Endothelial cell of umbilical vein (primary cell): Measurements from ENCODE around the gene DPYD. TPM values are rescaled to one million over a fixed set of nuclear protein-coding genes. Genes with fewer than 3 reads are reported as not detected.

Source experiments
- BruUV-seq: library from RNA; stranded (reverse); fragments of 400-500 nt; replicated peaks from 2 replicates; lab custom pipeline; 2021; lab: Mats Ljungman, UMichigan
- CTCF ChIA-PET: fragments of 300-600, 350-600 bp; sonication (Branson Sonifier 250); formaldehyde crosslinking; loops from one replicate; lab custom pipeline; 2021; ENCODE audit warnings: antibody characterized with exemption, inconsistent platforms; lab: Charles Lee
- POLR2A ChIA-PET: fragments of 300-600, 350-600 bp; sonication (Branson Sonifier 250); formaldehyde crosslinking; loops from one replicate; lab custom pipeline; 2021; ENCODE audit warnings: antibody characterized with exemption, inconsistent platforms; lab: Charles Lee
- DNase-seq: peaks from one replicate; pipeline ENCODE4 v3.0.0-alpha.2; 2011; ENCODE audit warnings: low read depth, low spot score
- FAIRE-seq: peaks from 2 replicates; lab custom pipeline; 2011; peaks lifted over from hg19 to GRCh38; lab: Jason Lieb, UNC
- H2AFZ ChIP-seq: 2 replicates; pipeline ENCODE4 v1.6.0; 2012; ENCODE audit warnings: low read depth, low read length, control low read depth, inconsistent platforms
- H3K27ac ChIP-seq: 2 replicates; pipeline ENCODE4 v1.5.1; 2011; ENCODE audit warnings: low read depth, mild to moderate bottlenecking, control low read depth, low read length, moderate library complexity; ENCODE audit not compliant: insufficient read depth
- H3K27me3 ChIP-seq, 2 experiments: 2 replicates each; pipeline versions ENCODE4 v1.6.0 to v1.6.1; 2011; ENCODE audit warnings: low read length in 2 of 2, mixed read lengths in 1 of 2; ENCODE audit not compliant: control insufficient read depth in 2 of 2, insufficient read depth in 2 of 2
- H3K36me3 ChIP-seq, 2 experiments: 2 replicates in 1 of 2; 3 replicates in 1 of 2; pipeline ENCODE4 v1.5.1; 2011; ENCODE audit warnings: low read length in 2 of 2, mild to moderate bottlenecking in 1 of 2, moderate library complexity in 1 of 2; ENCODE audit not compliant: control insufficient read depth in 2 of 2, insufficient read depth in 2 of 2; ENCODE audit errors: extremely low read depth in 1 of 2
- H3K4me1 ChIP-seq: 3 replicates; pipeline ENCODE4 v1.5.1; 2011; ENCODE audit warnings: mild to moderate bottlenecking, low read length; ENCODE audit not compliant: control insufficient read depth, insufficient read depth; ENCODE audit errors: extremely low read depth
- H3K4me2 ChIP-seq: 2 replicates; pipeline ENCODE4 v1.6.1; 2011; ENCODE audit warnings: low read length, control low read depth, mixed read lengths; ENCODE audit not compliant: insufficient read depth
- H3K4me3 ChIP-seq, 3 experiments: fragments of 200-600 bp in 1 of 3; sonication (generic), shearing (Covaris generic) in 1 of 3; replicated peaks in 1 of 3; 2 replicates each; pipeline ENCODE4 v1.5.1; 2011 to 2016; ENCODE audit warnings: control low read depth in 3 of 3, low read length in 3 of 3, mild to moderate bottlenecking in 2 of 3, inconsistent platforms in 1 of 3, low read depth in 1 of 3, moderate library complexity in 1 of 3; ENCODE audit not compliant: insufficient read depth in 1 of 3
- H3K79me2 ChIP-seq: 2 replicates; pipeline ENCODE4 v1.6.0; 2012; ENCODE audit warnings: low read length, inconsistent platforms; ENCODE audit not compliant: control insufficient read depth, insufficient read depth
- H3K9ac ChIP-seq: replicated peaks from 2 replicates; pipeline ENCODE3; 2011; ENCODE audit warnings: low read length, control low read depth; ENCODE audit not compliant: insufficient read depth; ENCODE audit errors: extremely low read depth
- H3K9me1 ChIP-seq: replicated peaks from 3 replicates; pipeline ENCODE4 v1.6.0; 2011; ENCODE audit warnings: mild to moderate bottlenecking, low read length; ENCODE audit not compliant: control insufficient read depth, insufficient read depth; ENCODE audit errors: extremely low read depth
- H3K9me3 ChIP-seq: replicated peaks from 2 replicates; pipeline ENCODE4 v1.5.1; 2012; ENCODE audit warnings: low read length, inconsistent platforms; ENCODE audit not compliant: control insufficient read depth, insufficient read depth
- H4K20me1 ChIP-seq: replicated peaks from 2 replicates; pipeline ENCODE3; 2011; ENCODE audit warnings: mild to moderate bottlenecking, low read length; ENCODE audit not compliant: control insufficient read depth, insufficient read depth; ENCODE audit errors: extremely low read depth
- EZH2 ChIP-seq: IDR thresholded peaks from 2 replicates; pipeline ENCODE4 v1.6.1; 2012; ENCODE audit warnings: borderline replicate concordance, low read depth, mild to moderate bottlenecking, moderate library complexity, low read length, inconsistent platforms; ENCODE audit not compliant: severe bottlenecking
- FOS ChIP-seq: IDR thresholded peaks from 2 replicates; pipeline ENCODE4 v1.6.1; 2011; ENCODE audit warnings: mild to moderate bottlenecking, low read length, moderate library complexity, borderline replicate concordance; ENCODE audit not compliant: insufficient read depth
- JUN ChIP-seq: IDR thresholded peaks from 2 replicates; pipeline ENCODE4 v1.6.1; 2011; ENCODE audit warnings: borderline replicate concordance, low read depth; ENCODE audit not compliant: insufficient read length, insufficient read depth
- POLR2AphosphoS5 ChIP-seq: IDR thresholded peaks from 2 replicates; pipeline ENCODE4 v1.6.1; 2012; ENCODE audit warnings: low read depth, mild to moderate bottlenecking, control low read depth, low read length, moderate library complexity; ENCODE audit not compliant: insufficient read depth
- dilution Hi-C: fragments of 300-500 bp; cut with MboI; formaldehyde crosslinking; loops from one replicate; pipeline ENCODE4 v1.15.0; 2019; ENCODE audit warnings: low sequenced_read_pairs; ENCODE audit not compliant: extremely low pct_ligation_motif_present
- intact Hi-C: fragments of 100-400 bp; cut with micrococcal nuclease; formaldehyde crosslinking; loops from one replicate; pipeline ENCODE4 v1.10.0; 2022
- polyA plus RNA-seq, 4 experiments: library from polyadenylated mRNA; depleted of rRNA in 3 of 4; stranded (reverse) in 3 of 4; unstranded in 1 of 4; fragments of >200 nt; gene quantifications; 2 replicates each; pipeline versions ENCODE4 v1.2.1 to v1.2.3, GENCODE V29; 2011 to 2012; ENCODE audit warnings: missing spikeins in 1 of 4
- total RNA-seq: library from RNA; stranded (reverse); gene quantifications from 2 replicates; pipeline ENCODE4 v1.2.3, GENCODE V29; 2021
- TF ChIP-seq, protein P1 (sequence below), 2 donors: IDR thresholded peaks; 1 replicate in 1 of 2; 2 replicates in 1 of 2; pipeline ENCODE4 v1.5.1; 2011; ENCODE audit warnings: low read length in 2 of 2, mild to moderate bottlenecking in 2 of 2, moderate library complexity in 2 of 2, control low read depth in 1 of 2, inconsistent platforms in 1 of 2, low read depth in 1 of 2; ENCODE audit not compliant: insufficient read depth in 1 of 2; ENCODE audit errors: extremely low read depth in 1 of 2
- TF ChIP-seq, protein P2 (sequence below): IDR thresholded peaks from 2 replicates; pipeline ENCODE4 v1.6.1; 2011; ENCODE audit not compliant: insufficient read depth, insufficient read length

The DPYD gene
- total and polyA plus RNA-seq, 2 donors (not counting 3 experiments of a cell fraction or from before 2014, with no cell fraction given): 4.6 to 15.1 TPM

DNA sequence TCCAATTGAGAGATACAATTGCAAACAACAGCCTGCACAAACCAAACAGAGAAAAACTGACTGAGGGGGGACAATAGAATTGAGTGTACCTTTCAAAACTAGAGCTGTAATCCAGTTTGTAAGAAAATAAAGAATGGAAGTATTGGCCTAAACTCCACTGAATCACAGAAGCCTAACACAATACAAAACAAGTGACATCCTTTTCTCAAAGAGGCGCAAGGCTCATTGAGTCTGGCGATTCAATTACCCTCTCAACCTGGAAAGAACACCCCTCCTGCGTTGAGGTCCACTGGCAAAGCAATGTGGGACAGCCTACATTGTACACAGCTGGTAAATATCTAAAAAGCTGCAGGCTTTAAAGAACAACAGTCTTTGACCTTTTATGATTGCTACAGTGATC is 182.6 kb downstream of the DPYD start:
- DNase-seq: no peak
- H3K9me1 ChIP-seq: peaks cover 2% of the 10 kb centered on the region
- intact Hi-C loops (no loop called here), dilution Hi-C loops (no loop called here)
- TF ChIP-seq JUN (no peak), EZH2 (no peak), POLR2AphosphoS5 (no peak), FOS (no peak)
- TF ChIP-seq, protein P1, sequence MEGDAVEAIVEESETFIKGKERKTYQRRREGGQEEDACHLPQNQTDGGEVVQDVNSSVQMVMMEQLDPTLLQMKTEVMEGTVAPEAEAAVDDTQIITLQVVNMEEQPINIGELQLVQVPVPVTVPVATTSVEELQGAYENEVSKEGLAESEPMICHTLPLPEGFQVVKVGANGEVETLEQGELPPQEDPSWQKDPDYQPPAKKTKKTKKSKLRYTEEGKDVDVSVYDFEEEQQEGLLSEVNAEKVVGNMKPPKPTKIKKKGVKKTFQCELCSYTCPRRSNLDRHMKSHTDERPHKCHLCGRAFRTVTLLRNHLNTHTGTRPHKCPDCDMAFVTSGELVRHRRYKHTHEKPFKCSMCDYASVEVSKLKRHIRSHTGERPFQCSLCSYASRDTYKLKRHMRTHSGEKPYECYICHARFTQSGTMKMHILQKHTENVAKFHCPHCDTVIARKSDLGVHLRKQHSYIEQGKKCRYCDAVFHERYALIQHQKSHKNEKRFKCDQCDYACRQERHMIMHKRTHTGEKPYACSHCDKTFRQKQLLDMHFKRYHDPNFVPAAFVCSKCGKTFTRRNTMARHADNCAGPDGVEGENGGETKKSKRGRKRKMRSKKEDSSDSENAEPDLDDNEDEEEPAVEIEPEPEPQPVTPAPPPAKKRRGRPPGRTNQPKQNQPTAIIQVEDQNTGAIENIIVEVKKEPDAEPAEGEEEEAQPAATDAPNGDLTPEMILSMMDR (IDR thresholded peaks at IDR 0.05; ENCODE audit: extremely low read depth in 1 of 2, insufficient read depth in 1 of 2, low read depth in 1 of 2, low read length in 2 of 2): no peak
- no peaks in the 10 kb centered on the region for H3K27me3 ChIP-seq
- H3K79me2 ChIP-seq: no peaks in the 10 kb centered on the region
- no peak overlapping the region for H3K9ac ChIP-seq
- ChIA-PET POLR2A (no interaction called here), CTCF (no interaction called here)
- FAIRE-seq: no peak
- no peaks in the 10 kb centered on the region for H3K4me1 ChIP-seq
- H3K9me3 ChIP-seq: no peaks in the 10 kb centered on the region
- no peak overlapping the region for H3K4me3 ChIP-seq
- no peak overlapping the region for H3K27ac ChIP-seq
- H3K36me3 ChIP-seq: no peaks in the 10 kb centered on the region
- H4K20me1 ChIP-seq: no peaks in the 10 kb centered on the region
- no peak overlapping the region for H3K4me2 ChIP-seq
- BruUV-seq: no TSS peak
- no peak overlapping the region for H2AFZ ChIP-seq

DNA sequence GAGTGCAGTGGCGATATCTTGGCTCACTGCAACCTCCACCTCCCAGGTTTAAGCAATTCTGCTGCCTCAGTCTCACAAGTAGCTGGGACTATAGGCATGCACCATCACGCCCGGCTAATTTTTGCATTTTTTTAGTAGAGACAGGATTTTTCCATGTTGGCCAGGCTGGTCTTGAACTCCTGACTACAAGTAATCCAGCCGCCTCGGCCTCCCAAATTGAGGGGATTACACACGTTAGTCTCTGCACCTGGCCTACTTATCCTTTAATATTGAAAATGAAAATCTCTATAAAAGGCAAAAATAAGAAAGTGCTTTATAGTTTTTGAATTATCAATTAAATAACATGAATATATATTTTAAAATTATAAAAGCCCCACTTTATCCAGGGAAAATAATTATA is 190.6 kb downstream of the DPYD start:
- ChIA-PET POLR2A (no interaction called here), CTCF (no interaction called here)
- no peaks in the 10 kb centered on the region for H3K4me1 ChIP-seq
- no peak overlapping the region for H3K9ac ChIP-seq
- H3K9me3 ChIP-seq: no peaks in the 10 kb centered on the region
- intact Hi-C loops: no loop called here
- dilution Hi-C loops: no loop called here
- H3K4me3 ChIP-seq: no peak overlapping the region
- no peak overlapping the region for H3K4me2 ChIP-seq
- FAIRE-seq (no peak), DNase-seq (no peak)
- H3K27ac ChIP-seq: no peak overlapping the region
- no peaks in the 10 kb centered on the region for H4K20me1 ChIP-seq
- no peaks in the 10 kb centered on the region for H3K9me1 ChIP-seq
- TF ChIP-seq FOS (no peak), EZH2 (no peak)
- TF ChIP-seq, protein P2, sequence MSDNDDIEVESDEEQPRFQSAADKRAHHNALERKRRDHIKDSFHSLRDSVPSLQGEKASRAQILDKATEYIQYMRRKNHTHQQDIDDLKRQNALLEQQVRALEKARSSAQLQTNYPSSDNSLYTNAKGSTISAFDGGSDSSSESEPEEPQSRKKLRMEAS: no peak
- TF ChIP-seq, protein P1 (IDR thresholded peaks at IDR 0.05; ENCODE audit: extremely low read depth in 1 of 2, insufficient read depth in 1 of 2, low read depth in 1 of 2, low read length in 2 of 2): no peak
- H3K36me3 ChIP-seq: no peaks in the 10 kb centered on the region
- H3K79me2 ChIP-seq: no peaks in the 10 kb centered on the region
- H3K27me3 ChIP-seq: no peaks in the 10 kb centered on the region
- BruUV-seq: no TSS peak
- H2AFZ ChIP-seq: no peak overlapping the region
